CD4-positive, alpha-beta T cell treated with Interleukin-10 for 1 hour (primary cell): ENCODE results near the gene DYRK1A.

Experiments
- DNase-seq: peaks from one replicate; pipeline ENCODE4 v3.0.0-alpha.2; 2020

DYRK1A gene

GRCh38 chr21:37551331-37551992 is 184.9 kb downstream of the DYRK1A start:
- DNase-seq, result no peak

- no peak for DNase-seq
Measured at GRCh38 chr21:37551993-37552355, 185.4 kb downstream of the DYRK1A start.

DNA sequence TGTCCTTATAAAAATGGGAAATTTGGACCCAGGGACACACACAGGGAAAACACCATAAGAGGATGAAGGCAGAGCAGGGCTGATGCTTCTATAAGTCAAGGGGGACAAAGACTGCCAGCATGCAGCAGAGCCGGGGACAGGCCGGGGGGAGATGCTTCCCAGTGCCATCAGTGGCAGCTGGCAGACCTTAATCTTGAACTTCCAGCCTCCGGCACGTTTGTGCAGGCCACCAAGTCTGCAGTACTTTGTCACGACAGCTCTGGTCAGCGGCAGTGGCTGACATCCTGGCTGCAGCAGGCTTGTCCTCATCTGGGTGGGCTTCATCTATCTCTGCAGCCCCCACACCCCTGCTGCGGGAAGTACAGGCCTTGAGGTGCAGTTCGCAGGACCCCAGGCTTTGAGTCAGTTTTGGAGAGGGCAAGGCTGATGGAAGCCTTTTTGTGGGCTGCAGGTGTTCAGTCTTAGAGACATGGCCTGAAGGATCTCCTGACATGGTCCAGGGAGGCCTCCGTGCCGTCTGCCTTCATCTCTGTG is 186.0 kb downstream of the DYRK1A start:
- DNase-seq, result no peak

- no peak for DNase-seq
Measured at GRCh38 chr21:37553078-37553481, 186.5 kb downstream of the DYRK1A start.

DNA sequence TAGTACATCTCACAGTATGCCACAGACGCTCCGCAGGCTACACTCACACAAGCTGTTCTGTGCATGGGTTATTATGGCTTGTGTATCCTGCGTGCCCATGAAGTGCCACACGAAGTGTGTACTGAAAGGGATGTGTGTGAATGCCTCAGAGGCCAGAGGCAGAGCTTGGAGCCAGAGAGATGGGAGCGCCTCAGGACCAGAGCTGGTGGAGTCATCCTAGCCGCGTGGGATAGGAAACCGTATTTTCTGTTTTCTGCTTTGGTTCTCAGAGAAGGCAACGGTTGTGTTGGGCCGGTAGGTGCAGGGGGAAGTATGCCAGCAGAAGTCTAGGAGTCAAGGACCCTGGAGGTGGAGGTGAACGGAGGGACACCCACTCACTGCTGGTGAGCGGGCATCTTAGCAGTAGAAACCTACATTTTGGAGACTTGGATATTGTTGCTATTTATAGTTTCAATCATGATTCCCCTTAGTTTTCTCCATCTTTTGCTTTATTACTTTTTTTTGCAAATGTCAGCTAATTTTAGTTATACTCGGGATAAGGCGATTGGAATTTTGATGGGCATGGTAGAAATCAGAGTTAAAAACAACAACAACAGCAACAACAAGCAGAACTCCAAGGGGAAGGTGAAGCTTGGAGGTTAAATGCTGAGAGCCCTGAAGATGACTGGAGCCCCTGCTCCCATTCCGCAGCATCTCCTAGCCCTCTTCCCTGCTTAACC is 188.2 kb downstream of the DYRK1A start:
- no peak for DNase-seq

GRCh38 chr21:37555672-37556261 is 189.2 kb downstream of the DYRK1A start:
- no peak for DNase-seq

- no peak for DNase-seq
Measured at GRCh38 chr21:37557261-37557950, 190.8 kb downstream of the DYRK1A start.

- DNase-seq, result no peak
Measured at GRCh38 chr21:37558676-37559211, 192.2 kb downstream of the DYRK1A start.

DNA sequence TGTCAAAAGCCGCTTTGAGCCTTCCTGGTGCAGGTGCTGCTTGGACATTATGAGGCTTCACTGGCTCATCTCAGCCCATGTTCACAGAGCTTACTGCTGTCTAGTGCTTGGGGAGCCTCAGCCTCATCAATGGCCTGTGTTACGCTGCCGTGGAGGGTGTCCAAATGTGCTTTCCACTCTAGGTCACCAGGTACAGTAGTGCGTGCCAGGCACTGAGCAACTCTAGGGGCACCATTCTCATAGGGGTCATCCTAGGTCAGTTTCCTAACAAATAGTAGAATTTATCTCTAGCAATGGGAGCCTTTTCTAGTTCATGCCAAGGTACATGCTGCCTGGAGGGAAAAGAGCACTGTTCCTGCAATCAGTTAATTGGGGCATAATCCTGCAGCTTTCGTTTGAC is 193.8 kb downstream of the DYRK1A start:
- DNase-seq, result no peak

DNA sequence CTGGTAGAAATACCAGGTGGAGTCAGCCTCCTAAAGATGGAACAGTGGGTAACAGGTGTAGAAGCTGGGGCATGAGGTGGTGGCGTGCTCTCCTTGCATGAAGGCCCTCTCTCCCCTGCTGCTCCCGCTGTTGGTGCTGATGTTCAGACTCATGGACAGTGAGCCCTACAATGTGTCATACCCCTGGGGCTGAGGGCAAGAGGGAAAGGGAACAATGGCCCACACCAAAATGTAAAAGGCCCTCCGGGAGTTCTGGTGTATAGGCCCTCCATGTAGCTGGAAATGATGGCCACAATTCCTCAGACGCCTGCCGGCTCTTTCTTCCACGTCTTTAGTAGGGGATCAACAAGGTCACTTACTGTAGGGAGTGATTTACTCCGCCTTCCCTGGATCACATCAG is 194.9 kb downstream of the DYRK1A start:
- DNase-seq, result no peak

GRCh38 chr21:37561941-37562919 is 195.7 kb downstream of the DYRK1A start:
- DNase-seq, result no peak

DNA sequence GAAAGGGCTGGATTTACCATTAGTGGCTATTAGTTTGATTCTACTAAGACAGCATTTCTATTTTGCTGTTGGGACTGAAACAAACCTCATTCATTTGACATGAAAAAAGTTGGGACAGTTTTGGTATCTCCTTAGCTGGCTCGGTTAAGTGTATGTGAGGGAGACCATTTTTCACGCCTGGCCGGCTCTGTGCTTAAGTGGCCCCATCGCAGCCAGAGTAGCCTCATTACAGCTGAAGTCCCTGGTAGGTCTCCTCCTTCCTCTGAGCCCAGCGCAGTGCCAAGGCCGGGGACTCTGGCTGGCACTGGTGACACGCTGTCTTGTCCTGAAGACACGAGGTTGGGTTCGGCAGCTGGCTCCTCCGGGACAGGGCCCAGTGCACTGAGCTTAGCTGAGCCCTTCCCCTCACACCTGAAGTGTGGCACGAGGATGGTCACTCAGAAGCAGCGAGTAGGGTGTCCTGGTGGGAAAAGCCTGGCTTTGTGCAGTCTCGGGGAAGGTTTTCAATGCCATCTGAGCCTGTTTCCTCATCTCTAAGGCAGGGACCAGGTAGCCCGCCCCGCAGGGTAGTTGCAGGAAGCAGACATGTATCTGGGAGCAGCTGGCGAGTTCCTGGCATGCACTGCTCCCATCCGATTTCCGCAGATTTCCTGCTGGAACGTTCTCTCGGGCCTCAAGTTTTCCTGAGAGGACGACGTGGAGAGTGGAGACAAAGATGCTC is 196.5 kb downstream of the DYRK1A start:
- DNase-seq, result no peak

DNA sequence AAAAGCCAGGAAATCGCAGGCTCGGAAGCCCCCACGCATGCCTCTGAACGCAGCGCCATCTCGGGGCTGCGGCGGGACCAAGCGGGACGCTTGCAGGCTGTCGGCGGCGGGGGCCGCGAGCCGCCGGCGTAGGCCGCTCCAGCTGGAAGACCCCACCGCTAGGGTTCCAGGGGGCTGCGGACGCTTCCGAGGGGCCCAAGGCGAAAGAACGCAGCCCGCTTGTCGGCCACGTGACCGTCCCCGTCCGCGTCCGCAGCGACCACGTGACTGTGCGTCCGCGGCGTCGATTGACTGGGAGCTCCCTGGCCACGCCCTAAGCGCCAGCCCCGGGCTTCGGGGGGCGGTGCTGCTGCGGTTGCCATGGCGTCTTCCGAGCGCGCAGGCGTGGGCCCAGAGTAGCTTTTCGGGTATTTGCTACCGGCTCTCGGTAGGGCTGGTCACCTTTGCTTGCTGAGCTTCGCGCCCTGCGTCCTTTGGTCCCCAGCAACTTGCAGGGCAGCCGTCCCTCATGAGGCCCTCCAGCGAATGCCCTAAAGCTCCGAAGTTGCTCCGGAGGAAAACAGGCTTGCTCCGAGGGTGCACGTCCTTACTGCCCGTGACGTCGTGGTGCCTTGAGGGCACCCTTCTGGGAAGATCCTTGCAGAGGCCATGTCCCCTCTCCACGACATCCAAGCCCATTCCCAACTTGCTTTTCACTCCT is 197.2 kb downstream of the DYRK1A start:
- peak; percentile 90 for DNase-seq

DNA sequence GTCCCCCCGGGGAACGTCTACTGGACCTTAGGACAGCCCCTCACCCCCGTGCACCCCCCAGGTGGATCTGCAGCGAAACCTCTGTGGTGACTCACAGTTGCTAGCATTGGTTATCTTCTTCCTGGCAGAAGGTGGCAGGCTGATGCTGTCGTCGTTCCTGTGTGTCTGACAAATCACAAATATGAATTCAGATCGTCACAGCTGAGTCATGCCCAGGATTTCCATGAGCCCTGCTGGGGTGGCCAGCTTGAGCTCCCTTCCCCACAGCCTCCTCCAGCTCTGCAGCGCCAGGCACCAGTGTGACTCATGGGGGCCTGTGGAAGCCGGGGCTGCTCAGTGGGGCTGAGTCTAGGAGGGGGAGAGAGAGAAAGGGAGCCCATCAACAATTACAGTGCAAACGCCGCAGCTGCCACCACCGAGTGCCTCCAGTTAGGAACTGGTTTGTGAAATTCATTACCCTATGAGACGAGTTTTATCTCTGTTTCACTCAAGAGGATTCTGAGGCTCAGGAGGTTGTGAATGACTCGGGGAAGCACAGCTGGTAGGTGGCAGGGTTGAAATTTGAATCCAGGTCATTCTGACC is 197.9 kb downstream of the DYRK1A start:
- peak; percentile 89 for DNase-seq

GRCh38 chr21:37564924-37565529 is 198.5 kb downstream of the DYRK1A start:
- no peak for DNase-seq

DNA sequence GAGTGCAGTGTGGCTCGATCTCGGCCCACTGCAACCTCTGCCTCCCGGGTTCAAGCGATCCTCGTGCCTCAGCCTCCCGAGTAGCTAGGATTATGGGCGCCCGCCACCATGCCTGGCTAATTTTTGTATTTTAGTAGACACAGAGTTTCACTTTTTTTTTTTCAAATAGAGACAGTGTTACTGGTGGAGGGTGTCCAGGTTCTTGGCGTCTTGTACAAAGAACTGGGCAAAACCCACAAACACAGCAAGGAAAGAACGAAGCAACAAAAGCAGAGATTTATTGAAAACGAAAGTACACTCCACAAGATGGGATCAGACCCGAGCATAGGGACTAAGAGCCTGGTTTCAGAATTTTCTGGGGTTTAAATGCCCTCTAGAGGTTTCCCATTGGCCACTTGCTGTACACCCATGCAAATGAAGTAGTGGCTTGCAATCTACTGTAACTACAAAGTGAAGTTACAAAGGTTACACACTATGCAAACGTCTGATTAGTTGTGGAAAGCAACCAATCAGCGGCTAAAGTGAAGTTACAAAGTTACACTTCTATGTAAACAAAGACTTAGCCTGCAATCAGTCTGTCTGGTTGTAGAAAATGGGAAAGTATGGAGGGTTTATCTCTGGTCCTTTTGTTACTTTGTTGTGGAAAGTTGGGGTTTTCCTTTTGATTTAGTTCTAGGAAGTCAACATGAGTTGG is 199.1 kb downstream of the DYRK1A start:
- no peak for DNase-seq

- DNase-seq, result no peak
Measured at GRCh38 chr21:37566790-37567615, 200.4 kb downstream of the DYRK1A start.

DNA sequence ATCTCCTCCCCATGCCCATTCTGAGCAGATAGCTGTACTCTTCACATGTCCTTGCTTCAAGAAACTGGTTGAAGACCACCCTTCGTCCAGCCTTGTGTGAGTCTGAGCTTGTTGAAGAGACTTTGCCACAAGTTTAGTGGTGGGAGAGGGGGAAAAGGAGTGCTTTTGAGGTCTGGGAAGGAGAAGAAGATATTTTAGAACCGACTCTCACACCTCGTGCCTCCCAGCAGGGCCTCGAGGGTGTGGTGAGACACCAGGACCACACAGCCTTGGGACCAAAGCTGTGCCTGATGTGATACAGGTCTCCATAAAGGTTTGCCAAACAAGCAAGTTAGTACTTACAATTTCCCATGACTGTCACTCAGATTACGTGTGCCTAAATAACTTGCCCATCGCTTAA is 201.8 kb downstream of the DYRK1A start:
- no peak for DNase-seq
